Measurements from ENCODE around the gene STX8.

DNA sequence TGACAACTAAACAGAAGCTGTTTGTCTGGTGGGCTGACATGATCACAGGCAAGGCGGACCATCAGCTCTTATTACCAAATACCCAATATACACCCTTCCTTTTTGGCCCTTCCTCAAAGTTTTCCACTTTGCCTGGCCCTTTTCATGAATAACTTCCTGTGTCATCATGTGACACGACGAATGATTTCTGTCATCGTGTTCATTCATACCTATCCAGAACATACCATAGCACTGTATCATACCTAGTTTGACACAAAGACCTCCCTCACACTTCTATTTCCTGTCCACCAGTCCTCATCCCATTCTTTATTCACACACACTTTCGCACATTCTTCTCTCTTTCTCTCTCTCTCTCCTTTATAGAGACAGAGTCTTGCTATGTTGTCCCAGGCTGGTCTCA, 131.8 kb downstream of the STX8 start:
- TF ChIP-seq, protein P1, sequence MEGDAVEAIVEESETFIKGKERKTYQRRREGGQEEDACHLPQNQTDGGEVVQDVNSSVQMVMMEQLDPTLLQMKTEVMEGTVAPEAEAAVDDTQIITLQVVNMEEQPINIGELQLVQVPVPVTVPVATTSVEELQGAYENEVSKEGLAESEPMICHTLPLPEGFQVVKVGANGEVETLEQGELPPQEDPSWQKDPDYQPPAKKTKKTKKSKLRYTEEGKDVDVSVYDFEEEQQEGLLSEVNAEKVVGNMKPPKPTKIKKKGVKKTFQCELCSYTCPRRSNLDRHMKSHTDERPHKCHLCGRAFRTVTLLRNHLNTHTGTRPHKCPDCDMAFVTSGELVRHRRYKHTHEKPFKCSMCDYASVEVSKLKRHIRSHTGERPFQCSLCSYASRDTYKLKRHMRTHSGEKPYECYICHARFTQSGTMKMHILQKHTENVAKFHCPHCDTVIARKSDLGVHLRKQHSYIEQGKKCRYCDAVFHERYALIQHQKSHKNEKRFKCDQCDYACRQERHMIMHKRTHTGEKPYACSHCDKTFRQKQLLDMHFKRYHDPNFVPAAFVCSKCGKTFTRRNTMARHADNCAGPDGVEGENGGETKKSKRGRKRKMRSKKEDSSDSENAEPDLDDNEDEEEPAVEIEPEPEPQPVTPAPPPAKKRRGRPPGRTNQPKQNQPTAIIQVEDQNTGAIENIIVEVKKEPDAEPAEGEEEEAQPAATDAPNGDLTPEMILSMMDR (IDR thresholded peaks at IDR 0.05; ENCODE audit: insufficient read depth, low read depth, low read length): no peak
- TF ChIP-seq EZH2 (IDR thresholded peaks at IDR 0.05; ENCODE audit: insufficient read depth, low read length): no peak

Measured in astrocyte (in vitro differentiated cells and primary cell).